Measurements from ENCODE around the gene OLFML2A.
"Not testable (repeated sequence)": the region's sequence is repeated elsewhere in the genome, so short reads cannot be mapped to it uniquely, and the experiment has no call there.

OLFML2A gene

GRCh38 chr9:124841075-124841821 is 64.3 kb downstream of the OLFML2A start:
- H3K36me3 Mint-ChIP-seq: no peaks in the 10 kb centered on the region
- H3K9me3 Mint-ChIP-seq: no peaks in the 10 kb centered on the region
- no peak for DNase-seq
- CTCF ChIA-PET: interaction anchor here (0.8 to 3.5 kb wide), 7 partner anchors 9 to 536 kb away, joined by 3 to 29 read pairs (median 4); partner anchors contain the start of gene WDR38
- no peak overlapping the region for H3K27ac Mint-ChIP-seq
- H3K4me1 Mint-ChIP-seq: no peaks in the 10 kb centered on the region
- H3K4me3 Mint-ChIP-seq: no peak overlapping the region
- peaks cover 62% of the 10 kb centered on the region for H3K27me3 Mint-ChIP-seq

- Mint-ChIP-seq H3K27me3 (peaks cover 52% of the 10 kb centered on the region), H3K4me3 (no peak overlapping the region), H3K27ac (no peak overlapping the region), H3K9me3 (no peaks in the 10 kb centered on the region), H3K36me3 (no peaks in the 10 kb centered on the region), H3K4me1 (no peaks in the 10 kb centered on the region)
- no peak for DNase-seq
- CTCF ChIA-PET: interaction anchor here (1.1 kb wide), 1 partner anchor 10 kb away, joined by 4 read pairs; the partner anchor contains the start of gene WDR38
These were observed 66.6 kb downstream of the OLFML2A start for GRCh38 chr9:124843456-124844034.

- H3K27me3 Mint-ChIP-seq: peaks cover 54% of the 10 kb centered on the region
- no peaks in the 10 kb centered on the region for H3K9me3 Mint-ChIP-seq
- no peak overlapping the region for H3K27ac Mint-ChIP-seq
- no peaks in the 10 kb centered on the region for H3K4me1 Mint-ChIP-seq
- no peaks in the 10 kb centered on the region for H3K36me3 Mint-ChIP-seq
- no peak for DNase-seq
- H3K4me3 Mint-ChIP-seq: no peak overlapping the region
- CTCF ChIA-PET: no interaction called here
These were observed 67.4 kb downstream of the OLFML2A start for GRCh38 chr9:124844291-124844690.

GRCh38 chr9:124846467-124846866 is 69.5 kb downstream of the OLFML2A start:
- CTCF ChIA-PET: interaction anchor here (0.7 to 14.6 kb wide), 2 partner anchors 71 to 271 kb away, joined by 3 to 332 read pairs; partner anchors contain the start of genes NR6A1 and OLFML2A
- not testable (repeated sequence) for H3K36me3 Mint-ChIP-seq, DNase-seq, H3K4me1 Mint-ChIP-seq, H3K9me3 Mint-ChIP-seq, H3K4me3 Mint-ChIP-seq, H3K27ac Mint-ChIP-seq
- peaks cover 46% of the 10 kb centered on the region for H3K27me3 Mint-ChIP-seq

- Mint-ChIP-seq H3K4me1 (no peaks in the 10 kb centered on the region), H3K27ac (no peak overlapping the region), H3K27me3 (peaks cover 51% of the 10 kb centered on the region), H3K36me3 (no peaks in the 10 kb centered on the region), H3K9me3 (no peaks in the 10 kb centered on the region), H3K4me3 (no peak overlapping the region)
- DNase-seq: no peak
- CTCF ChIA-PET: interaction anchor here (0.7 to 14.6 kb wide), 2 partner anchors 71 to 272 kb away, joined by 3 to 332 read pairs; partner anchors contain the start of genes NR6A1 and OLFML2A
These were observed 70.0 kb downstream of the OLFML2A start for GRCh38 chr9:124846969-124847368.

- no peak for DNase-seq
- H3K4me1 Mint-ChIP-seq: peaks cover 10% of the 10 kb centered on the region
- H3K27ac Mint-ChIP-seq: no peak overlapping the region
- no peaks in the 10 kb centered on the region for H3K9me3 Mint-ChIP-seq
- CTCF ChIA-PET: interaction anchor here (2.5 to 14.6 kb wide), 3 partner anchors 9 to 74 kb away, joined by 11 to 332 read pairs (median 21); partner anchors contain the start of genes ARPC5L, NR6A1, OLFML2A and RPL35
- no peaks in the 10 kb centered on the region for H3K36me3 Mint-ChIP-seq
- H3K4me3 Mint-ChIP-seq: no peak overlapping the region
- H3K27me3 Mint-ChIP-seq: peaks cover 59% of the 10 kb centered on the region
These were observed 72.9 kb downstream of the OLFML2A start for GRCh38 chr9:124849801-124850200.

- Mint-ChIP-seq H3K4me1 (peaks cover 10% of the 10 kb centered on the region), H3K36me3 (peaks cover 2% of the 10 kb centered on the region), H3K27ac (no peak overlapping the region), H3K9me3 (no peaks in the 10 kb centered on the region), H3K27me3 (peaks cover 54% of the 10 kb centered on the region), H3K4me3 (peak overlapping the region; percentile 57)
- CTCF ChIA-PET: interaction anchor here (0.6 to 14.6 kb wide), 26 partner anchors 9 to 519 kb away, joined by 3 to 332 read pairs (median 4); partner anchors contain the start of genes ARPC5L, NR6A1, OLFML2A and RPL35
- DNase-seq: no peak
These were observed 75.3 kb downstream of the OLFML2A start for GRCh38 chr9:124852121-124852828.

GRCh38 chr9:124852829-124853531 is 76.0 kb downstream of the OLFML2A start, which contains the start of gene WDR38:
TSS of gene WDR38 (plus strand) at chr9:124853460. CDS start at chr9:124853532, 72 bp downstream.
- Mint-ChIP-seq H3K36me3 (peaks cover 9% of the 10 kb centered on the region), H3K4me1 (peaks cover 10% of the 10 kb centered on the region), H3K4me3 (peak within 1 kb of the TSS; percentile 57), H3K9me3 (no peaks in the 10 kb centered on the region), H3K27me3 (peaks cover 50% of the 10 kb centered on the region), H3K27ac (no peak within 1 kb of the TSS)
- peak; percentile 84 for DNase-seq
- CTCF ChIA-PET: interaction anchor here (0.6 to 14.6 kb wide), 30 partner anchors 9 to 518 kb away, joined by 3 to 332 read pairs (median 4); partner anchors contain the start of genes ARPC5L, NR6A1, OLFML2A and RPL35

- H3K4me1 Mint-ChIP-seq: peaks cover 10% of the 10 kb centered on the region
- peaks cover 12% of the 10 kb centered on the region for H3K36me3 Mint-ChIP-seq
- no peak overlapping the region for H3K27ac Mint-ChIP-seq
- no peaks in the 10 kb centered on the region for H3K9me3 Mint-ChIP-seq
- DNase-seq: no peak
- peaks cover 48% of the 10 kb centered on the region for H3K27me3 Mint-ChIP-seq
- CTCF ChIA-PET: interaction anchor here (0.7 to 14.6 kb wide), 22 partner anchors 8 to 518 kb away, joined by 3 to 332 read pairs (median 4); partner anchors contain the start of genes ARPC5L, NR6A1, OLFML2A and RPL35
- no peak overlapping the region for H3K4me3 Mint-ChIP-seq
These were observed 76.7 kb downstream of the OLFML2A start for GRCh38 chr9:124853605-124854143.

GRCh38 chr9:124854161-124854560 is 77.2 kb downstream of the OLFML2A start:
- no peak for DNase-seq
- Mint-ChIP-seq H3K9me3 (no peaks in the 10 kb centered on the region), H3K27me3 (peaks cover 43% of the 10 kb centered on the region), H3K4me1 (peaks cover 11% of the 10 kb centered on the region), H3K36me3 (peaks cover 16% of the 10 kb centered on the region), H3K4me3 (no peak overlapping the region), H3K27ac (no peak overlapping the region)
- CTCF ChIA-PET: interaction anchor here (0.7 to 14.6 kb wide), 17 partner anchors 7 to 397 kb away, joined by 3 to 332 read pairs (median 4); partner anchors contain the start of genes ARPC5L, NR6A1, OLFML2A and RPL35

- CTCF ChIA-PET: interaction anchor here (0.8 to 14.6 kb wide), 5 partner anchors 14 to 289 kb away, joined by 3 to 332 read pairs (median 26); partner anchors contain the start of genes NR6A1 and OLFML2A
- Mint-ChIP-seq H3K36me3 (peaks cover 22% of the 10 kb centered on the region), H3K27ac (no peak overlapping the region), H3K27me3 (peaks cover 39% of the 10 kb centered on the region), H3K4me3 (no peak overlapping the region), H3K9me3 (no peaks in the 10 kb centered on the region), H3K4me1 (peaks cover 18% of the 10 kb centered on the region)
- DNase-seq: no peak
These were observed 77.9 kb downstream of the OLFML2A start for GRCh38 chr9:124854822-124855221.

- no peak overlapping the region for H3K27ac Mint-ChIP-seq
- peaks cover 38% of the 10 kb centered on the region for H3K27me3 Mint-ChIP-seq
- CTCF ChIA-PET: interaction anchor here (0.8 to 14.6 kb wide), 4 partner anchors 15 to 91 kb away, joined by 3 to 332 read pairs (median 16); partner anchors contain the start of genes NR6A1 and OLFML2A
- DNase-seq: no peak
- no peaks in the 10 kb centered on the region for H3K9me3 Mint-ChIP-seq
- no peak overlapping the region for H3K4me3 Mint-ChIP-seq
- peaks cover 29% of the 10 kb centered on the region for H3K36me3 Mint-ChIP-seq
- peaks cover 25% of the 10 kb centered on the region for H3K4me1 Mint-ChIP-seq
These were observed 78.6 kb downstream of the OLFML2A start for GRCh38 chr9:124855566-124855943.
